ENCODE results near the gene NRCAM. TPM values are rescaled to one million over a fixed set of nuclear protein-coding genes. Genes with fewer than 3 reads are reported as not detected.

Gene NRCAM
- total RNA-seq, 1 donor from 2014 or later = 39.0 TPM

- Histone ChIP-seq H3K27me3 (ENCODE audit: control insufficient read depth, insufficient read depth, low read length) (no peaks in the 10 kb centered on the region), H3K4me3 (ENCODE audit: low read depth, low read length) (no peak overlapping the region), H3K36me3 (ENCODE audit: control insufficient read depth, insufficient read depth, low read length) (no peaks in the 10 kb centered on the region)
- TF ChIP-seq CTCF (IDR thresholded peaks at IDR 0.05; ENCODE audit: insufficient read depth, low read length, poor library complexity, severe bottlenecking) = no peak
- no peak for DNase-seq (ENCODE audit: low read depth)
Measured at GRCh38 chr7:108226816-108227299, 229.4 kb downstream of the NRCAM start.

GRCh38 chr7:108225531-108226181, 230.6 kb downstream of the NRCAM start:
- no peak overlapping the region for H3K4me3 ChIP-seq (ENCODE audit: low read depth, low read length)
- H3K27me3 ChIP-seq (ENCODE audit: control insufficient read depth, insufficient read depth, low read length) = no peaks in the 10 kb centered on the region
- DNase-seq (ENCODE audit: low read depth) = no peak
- H3K36me3 ChIP-seq (ENCODE audit: control insufficient read depth, insufficient read depth, low read length) = no peaks in the 10 kb centered on the region
- TF ChIP-seq CTCF (IDR thresholded peaks at IDR 0.05; ENCODE audit: insufficient read depth, low read length, poor library complexity, severe bottlenecking) = no peak

GRCh38 chr7:108224387-108224786, 231.8 kb downstream of the NRCAM start:
- Histone ChIP-seq H3K27me3 (ENCODE audit: control insufficient read depth, insufficient read depth, low read length) (no peaks in the 10 kb centered on the region), H3K4me3 (ENCODE audit: low read depth, low read length) (no peak overlapping the region), H3K36me3 (ENCODE audit: control insufficient read depth, insufficient read depth, low read length) (no peaks in the 10 kb centered on the region)
- DNase-seq (ENCODE audit: low read depth) = no peak
- TF ChIP-seq CTCF (IDR thresholded peaks at IDR 0.05; ENCODE audit: insufficient read depth, low read length, poor library complexity, severe bottlenecking) = no peak

GRCh38 chr7:108222236-108222892, 233.9 kb downstream of the NRCAM start:
- Histone ChIP-seq H3K4me3 (ENCODE audit: low read depth, low read length) (no peak overlapping the region), H3K36me3 (ENCODE audit: control insufficient read depth, insufficient read depth, low read length) (no peaks in the 10 kb centered on the region), H3K27me3 (ENCODE audit: control insufficient read depth, insufficient read depth, low read length) (no peaks in the 10 kb centered on the region)
- no peak for DNase-seq (ENCODE audit: low read depth)
- peak; percentile 16 for TF ChIP-seq CTCF (IDR thresholded peaks at IDR 0.05; ENCODE audit: insufficient read depth, low read length, poor library complexity, severe bottlenecking)

GRCh38 chr7:108211382-108212201, 244.6 kb downstream of the NRCAM start:
- DNase-seq (ENCODE audit: low read depth) = no peak
- Histone ChIP-seq H3K27me3 (ENCODE audit: control insufficient read depth, insufficient read depth, low read length) (no peaks in the 10 kb centered on the region), H3K4me3 (ENCODE audit: low read depth, low read length) (no peak overlapping the region), H3K36me3 (ENCODE audit: control insufficient read depth, insufficient read depth, low read length) (no peaks in the 10 kb centered on the region)
- TF ChIP-seq CTCF (IDR thresholded peaks at IDR 0.05; ENCODE audit: insufficient read depth, low read length, poor library complexity, severe bottlenecking) = no peak

Measured in kidney epithelial cell (primary cell).